Left ventricle myocardium inferior (tissue), 1 donor: Measurements from ENCODE around the gene HTD2. TPM values are rescaled to one million over a fixed set of nuclear protein-coding genes. Genes with fewer than 3 reads are reported as not detected.

Source experiments
- DNase-seq: peaks from one replicate; pipeline ENCODE4 v3.0.0-alpha.2; 2020
- H3K27ac ChIP-seq: fragments of 200-600 bp; replicated peaks from 2 replicates; pipeline ENCODE4 v1.8.0; 2021
- H3K27me3 ChIP-seq: fragments of 200-600 bp; 2 replicates; pipeline ENCODE4 v1.8.0; 2021; ENCODE audit warnings: low read depth
- H3K36me3 ChIP-seq: fragments of 200-600 bp; 2 replicates; pipeline ENCODE4 v1.8.0; 2021
- H3K4me1 ChIP-seq: fragments of 200-600 bp; 2 replicates; pipeline ENCODE4 v1.8.0; 2021
- H3K4me3 ChIP-seq: fragments of 200-600 bp; 2 replicates; pipeline ENCODE4 v1.8.0; 2021; ENCODE audit warnings: mild to moderate bottlenecking, moderate library complexity
- H3K9me3 ChIP-seq: fragments of 200-600 bp; replicated peaks from 2 replicates; pipeline ENCODE4 v1.8.0; 2021
- CTCF ChIP-seq: fragments of 200-600 bp; IDR thresholded peaks from 2 replicates; pipeline ENCODE4 v1.8.0; 2021; ENCODE audit warnings: antibody characterized with exemption, mild to moderate bottlenecking, borderline replicate concordance
- intact Hi-C: fragments of 100-400 bp; cut with micrococcal nuclease; formaldehyde crosslinking; loops from one replicate; pipeline ENCODE4 v1.11.0; 2022
- total RNA-seq: library from RNA; stranded (reverse); fragmentation: NEBNext Ultra II Directional; extraction: Animal tissue kit (Norgen Biotek cat#: 25700); gene quantifications from one replicate; pipeline ENCODE4 v1.2.1, GENCODE V29; 2021
- donor health status: DM: no; HTN: yes; CAD: no; lungs with severe emphysema.

HTD2 gene
- total RNA-seq, 1 donor from 2014 or later: 13.0 TPM

DNA sequence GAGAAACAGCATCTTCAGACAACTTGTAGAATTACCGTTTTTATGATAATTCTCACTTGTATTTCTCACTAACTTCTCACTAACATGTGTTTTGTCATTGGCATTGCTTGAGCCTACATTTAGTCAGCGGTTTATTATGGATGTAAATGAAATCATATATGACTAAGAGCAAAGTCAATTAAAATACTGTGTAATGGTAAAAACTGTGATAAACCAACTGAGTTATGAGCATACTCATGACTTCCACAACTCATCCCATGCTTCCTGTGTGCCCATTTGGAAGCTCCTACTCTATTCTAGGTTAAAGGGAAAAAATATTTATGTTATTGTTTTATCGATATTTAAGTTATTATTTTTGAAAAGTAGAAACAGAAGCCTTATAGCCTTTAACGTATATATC, 39.1 kb downstream of the HTD2 start:
- intact Hi-C loops: no loop called here
- peaks cover 16% of the 10 kb centered on the region for H3K36me3 ChIP-seq
- TF ChIP-seq CTCF: no peak
- H3K4me1 ChIP-seq: peaks cover 26% of the 10 kb centered on the region
- no peak for DNase-seq
- H3K27ac ChIP-seq: no peak overlapping the region
- no peaks in the 10 kb centered on the region for H3K9me3 ChIP-seq
- H3K4me3 ChIP-seq: no peak overlapping the region
- no peaks in the 10 kb centered on the region for H3K27me3 ChIP-seq

GRCh38 chr3:58346368-58346767, 40.0 kb downstream of the HTD2 start:
- H3K9me3 ChIP-seq: no peaks in the 10 kb centered on the region
- DNase-seq: no peak
- H3K27me3 ChIP-seq: no peaks in the 10 kb centered on the region
- no peak overlapping the region for H3K4me3 ChIP-seq
- H3K4me1 ChIP-seq: peaks cover 28% of the 10 kb centered on the region
- intact Hi-C loops: no loop called here
- H3K27ac ChIP-seq: no peak overlapping the region
- no peak for TF ChIP-seq CTCF
- peaks cover 11% of the 10 kb centered on the region for H3K36me3 ChIP-seq

- H3K27me3 ChIP-seq: no peaks in the 10 kb centered on the region
- DNase-seq: no peak
- no peaks in the 10 kb centered on the region for H3K9me3 ChIP-seq
- H3K36me3 ChIP-seq: no peaks in the 10 kb centered on the region
- TF ChIP-seq CTCF: no peak
- H3K27ac ChIP-seq: no peak overlapping the region
- intact Hi-C loops: no loop called here
- peaks cover 37% of the 10 kb centered on the region for H3K4me1 ChIP-seq
- no peak overlapping the region for H3K4me3 ChIP-seq
Measured at GRCh38 chr3:58347984-58348383, 41.7 kb downstream of the HTD2 start.

GRCh38 chr3:58349792-58350626, 43.7 kb downstream of the HTD2 start:
- no peak overlapping the region for H3K4me3 ChIP-seq
- no peak for DNase-seq
- no peaks in the 10 kb centered on the region for H3K27me3 ChIP-seq
- TF ChIP-seq CTCF: no peak
- intact Hi-C loops: no loop called here
- no peaks in the 10 kb centered on the region for H3K9me3 ChIP-seq
- no peaks in the 10 kb centered on the region for H3K36me3 ChIP-seq
- no peak overlapping the region for H3K27ac ChIP-seq
- H3K4me1 ChIP-seq: peaks cover 32% of the 10 kb centered on the region

DNA sequence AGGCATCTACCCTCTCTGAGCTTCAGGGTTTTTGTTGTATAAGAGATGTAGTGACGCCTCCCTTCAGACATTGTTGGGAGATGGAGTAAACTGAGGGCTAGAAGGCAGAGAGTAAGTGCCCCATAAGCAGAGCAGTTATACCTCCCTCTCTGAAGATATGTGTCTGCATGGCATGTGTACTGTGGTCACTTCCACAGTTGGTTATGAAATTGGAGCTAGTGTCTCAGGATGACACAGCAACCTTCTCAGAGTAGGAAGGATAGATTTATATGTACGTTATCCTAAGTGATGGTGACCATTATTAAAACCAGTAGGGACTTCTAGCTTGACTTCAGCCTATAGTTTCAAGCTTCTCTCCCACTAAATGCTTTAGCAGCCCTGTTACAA, 44.3 kb downstream of the HTD2 start:
- intact Hi-C loops: no loop called here

More for the DNA sequence above, 44.3 kb downstream of the HTD2 start:
- Histone ChIP-seq H3K27me3 (no peaks in the 10 kb centered on the region), H3K27ac (no peak overlapping the region), H3K9me3 (no peaks in the 10 kb centered on the region), H3K36me3 (no peaks in the 10 kb centered on the region), H3K4me3 (no peak overlapping the region), H3K4me1 (peaks cover 29% of the 10 kb centered on the region)
- DNase-seq: no peak
- no peak for TF ChIP-seq CTCF
